ENCODE measurements around the gene SEMA4C.

SEMA4C gene

GRCh38 chr2:96816127-96816835, 53.6 kb downstream of the SEMA4C start, which contains the start of gene CNNM3:
CNNM3 (plus strand) TSS chr2:96816268; CDS start chr2:96816278, 10 bp downstream.
- 0 out of 4 replicates have a peak, but pooled peaks of 1 of the 2 experiments have one; percentile 5 for TF ChIP-seq REST (IDR thresholded peaks at IDR 0.05; ENCODE audit: insufficient read depth in 1 of 2, low read depth in 2 of 2, low read length in 2 of 2)
- TF ChIP-seq POLR2AphosphoS5 (IDR thresholded peaks at IDR 0.05; ENCODE audit: low read depth, low read length): peak; percentile 60
- TF ChIP-seq SIN3A (IDR thresholded peaks at IDR 0.05; ENCODE audit: borderline replicate concordance, insufficient read depth, low read length): no peak
- 0 out of 2 replicates have a peak, but pooled peaks have one; percentile 61 for TF ChIP-seq TAF1 (IDR thresholded peaks at IDR 0.05; ENCODE audit: borderline replicate concordance, insufficient read depth, low read length)
- TF ChIP-seq FOXP2 (optimal IDR thresholded peaks at IDR 0.05; ENCODE audit: borderline replicate concordance, extremely low read depth, extremely low read length, insufficient read depth): peak; percentile 3

- TF ChIP-seq FOXP2 (optimal IDR thresholded peaks at IDR 0.05; ENCODE audit: borderline replicate concordance, extremely low read depth, extremely low read length, insufficient read depth) (peak; percentile 84), SIN3A (IDR thresholded peaks at IDR 0.05; ENCODE audit: borderline replicate concordance, insufficient read depth, low read length) (no peak), REST (IDR thresholded peaks at IDR 0.05; ENCODE audit: insufficient read depth in 1 of 2, low read depth in 2 of 2, low read length in 2 of 2) (peak in 1 of 2 experiments; percentile 45; a peak in 1 of 4 replicates), TAF1 (IDR thresholded peaks at IDR 0.05; ENCODE audit: borderline replicate concordance, insufficient read depth, low read length) (no peak), POLR2AphosphoS5 (IDR thresholded peaks at IDR 0.05; ENCODE audit: low read depth, low read length) (no peak; the same call in 1 of the 2 replicates)
Observed at GRCh38 chr2:96815326-96816126, 54.4 kb downstream of the SEMA4C start.

GRCh38 chr2:96813656-96814055, 56.2 kb downstream of the SEMA4C start:
- no peak for TF ChIP-seq REST (IDR thresholded peaks at IDR 0.05; ENCODE audit: insufficient read depth in 1 of 2, low read depth in 2 of 2, low read length in 2 of 2)
- TF ChIP-seq POLR2AphosphoS5 (IDR thresholded peaks at IDR 0.05; ENCODE audit: low read depth, low read length): no peak
- TF ChIP-seq SIN3A (IDR thresholded peaks at IDR 0.05; ENCODE audit: borderline replicate concordance, insufficient read depth, low read length): no peak
- no peak for TF ChIP-seq FOXP2 (optimal IDR thresholded peaks at IDR 0.05; ENCODE audit: borderline replicate concordance, extremely low read depth, extremely low read length, insufficient read depth)
- TF ChIP-seq TAF1 (IDR thresholded peaks at IDR 0.05; ENCODE audit: borderline replicate concordance, insufficient read depth, low read length): no peak

- TF ChIP-seq TAF1 (IDR thresholded peaks at IDR 0.05; ENCODE audit: borderline replicate concordance, insufficient read depth, low read length) (no peak), REST (IDR thresholded peaks at IDR 0.05; ENCODE audit: insufficient read depth in 1 of 2, low read depth in 2 of 2, low read length in 2 of 2) (no peak), FOXP2 (optimal IDR thresholded peaks at IDR 0.05; ENCODE audit: borderline replicate concordance, extremely low read depth, extremely low read length, insufficient read depth) (no peak), POLR2AphosphoS5 (IDR thresholded peaks at IDR 0.05; ENCODE audit: low read depth, low read length) (no peak), SIN3A (IDR thresholded peaks at IDR 0.05; ENCODE audit: borderline replicate concordance, insufficient read depth, low read length) (no peak)
Observed at GRCh38 chr2:96811917-96812316, 58.0 kb downstream of the SEMA4C start.

All from PFSK-1 (cell line).